ENCODE data around the gene EFNA4. TPM values are rescaled to one million over a fixed set of nuclear protein-coding genes. Genes with fewer than 3 reads are reported as not detected.
"Not testable (repeated sequence)": the region's sequence is repeated elsewhere in the genome, so short reads cannot be mapped to it uniquely, and the experiment has no call there.

The EFNA4 gene
- total RNA-seq, 2 experiments from 2014 or later: 7.9 to 8.1 TPM

GRCh38 chr1:155104605-155105534, 41.3 kb downstream of the EFNA4 start:
- no peaks in the 10 kb centered on the region for H3K36me3 Mint-ChIP-seq
- H3K4me1 Mint-ChIP-seq: no peaks in the 10 kb centered on the region
- POLR2A ChIA-PET: no interaction called here
- ATAC-seq (ENCODE audit: low read depth) (no peak), DNase-seq (no peak)
- H3K9me3 Mint-ChIP-seq: no peaks in the 10 kb centered on the region
- peaks cover 11% of the 10 kb centered on the region for H3K27me3 Mint-ChIP-seq
- no peak overlapping the region for H3K4me3 Mint-ChIP-seq
- no peak overlapping the region for H3K27ac Mint-ChIP-seq

- Mint-ChIP-seq H3K9me3 (no peaks in the 10 kb centered on the region), H3K4me3 (no peak overlapping the region), H3K27me3 (peaks cover 11% of the 10 kb centered on the region), H3K4me1 (no peaks in the 10 kb centered on the region), H3K27ac (no peak overlapping the region), H3K36me3 (no peaks in the 10 kb centered on the region)
- POLR2A ChIA-PET: no interaction called here
- DNase-seq: no peak
- no peak for ATAC-seq (ENCODE audit: low read depth)
Observed at GRCh38 chr1:155105604-155106011, 42.1 kb downstream of the EFNA4 start.

GRCh38 chr1:155106862-155107261, 43.3 kb downstream of the EFNA4 start:
- Mint-ChIP-seq H3K9me3 (no peaks in the 10 kb centered on the region), H3K4me1 (no peaks in the 10 kb centered on the region), H3K36me3 (no peaks in the 10 kb centered on the region), H3K4me3 (no peak overlapping the region), H3K27ac (no peak overlapping the region), H3K27me3 (peaks cover 13% of the 10 kb centered on the region)
- POLR2A ChIA-PET: no interaction called here
- DNase-seq: no peak
- ATAC-seq (ENCODE audit: low read depth): no peak

DNA sequence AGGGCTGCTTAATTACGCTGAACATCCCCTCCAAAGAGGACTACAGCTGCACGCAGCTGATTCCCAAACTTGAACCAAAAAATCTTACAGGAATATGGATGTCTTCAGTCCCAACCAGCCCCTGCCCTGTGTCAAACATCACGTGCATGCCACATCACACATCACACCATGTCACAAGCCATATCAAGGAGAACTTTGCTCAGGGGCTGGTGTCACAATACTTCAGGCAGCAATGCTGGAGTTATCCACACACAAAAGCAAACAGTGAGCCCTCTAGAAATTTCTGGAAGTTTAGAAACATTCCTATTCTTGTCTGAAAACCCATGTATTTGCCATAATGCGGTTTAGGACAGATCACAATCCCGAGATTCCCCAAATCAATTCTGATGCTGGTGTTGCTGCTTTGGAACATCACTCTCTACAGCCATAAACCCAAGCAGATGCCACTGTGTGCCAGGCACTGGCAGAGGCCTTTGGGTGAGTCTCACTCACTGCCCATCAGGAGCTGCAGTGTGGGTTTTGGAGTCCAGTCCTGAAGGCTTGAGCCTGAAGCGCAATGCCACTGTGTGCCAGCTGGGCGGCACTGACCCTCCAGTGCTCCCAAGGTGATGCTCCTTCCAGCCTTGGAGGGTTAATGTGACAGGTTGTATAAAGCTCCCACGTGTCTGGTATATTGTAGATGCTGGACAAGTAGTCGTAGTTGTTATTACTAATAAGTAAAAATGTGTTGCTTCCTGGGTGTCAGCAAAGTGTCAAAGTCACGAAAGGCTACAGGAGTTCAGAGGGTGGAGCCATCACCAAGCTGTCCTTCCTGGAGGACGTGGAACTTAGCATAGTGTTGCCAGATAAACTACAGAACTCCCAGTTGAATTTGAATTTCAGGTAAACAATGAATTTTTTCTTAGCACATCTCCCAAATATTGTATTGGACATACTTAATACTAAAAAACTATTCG, 44.0 kb downstream of the EFNA4 start:
- DNase-seq (no peak), ATAC-seq (ENCODE audit: low read depth) (no peak)
- no peaks in the 10 kb centered on the region for H3K36me3 Mint-ChIP-seq
- no peaks in the 10 kb centered on the region for H3K4me1 Mint-ChIP-seq
- POLR2A ChIA-PET: no interaction called here
- peaks cover 13% of the 10 kb centered on the region for H3K27me3 Mint-ChIP-seq
- H3K4me3 Mint-ChIP-seq: no peak overlapping the region
- no peaks in the 10 kb centered on the region for H3K9me3 Mint-ChIP-seq
- no peak overlapping the region for H3K27ac Mint-ChIP-seq

DNA sequence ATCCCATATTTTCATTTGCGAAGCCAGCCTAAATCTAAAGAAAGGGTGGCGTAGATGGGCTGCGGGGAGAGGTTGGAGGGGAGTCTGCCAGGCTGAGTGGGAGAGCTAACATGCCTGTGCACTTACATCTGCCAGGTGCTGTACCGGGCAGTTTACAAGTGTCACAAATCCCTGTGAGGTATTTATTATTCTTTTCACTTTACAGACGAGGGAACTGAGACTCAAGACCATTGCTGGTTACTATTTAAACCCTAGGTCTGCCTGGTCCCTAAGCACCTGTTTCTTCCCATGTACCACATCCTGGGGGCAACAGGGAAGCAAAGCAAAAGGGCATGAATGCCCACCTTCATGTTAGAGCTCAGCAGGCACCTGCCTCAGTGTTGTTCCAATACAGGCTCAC, 44.8 kb downstream of the EFNA4 start:
- DNase-seq: no peak
- Mint-ChIP-seq H3K4me1 (no peaks in the 10 kb centered on the region), H3K9me3 (no peaks in the 10 kb centered on the region), H3K27ac (no peak overlapping the region), H3K4me3 (no peak overlapping the region), H3K36me3 (no peaks in the 10 kb centered on the region), H3K27me3 (peaks cover 13% of the 10 kb centered on the region)
- no peak for ATAC-seq (ENCODE audit: low read depth)
- POLR2A ChIA-PET: no interaction called here

DNA sequence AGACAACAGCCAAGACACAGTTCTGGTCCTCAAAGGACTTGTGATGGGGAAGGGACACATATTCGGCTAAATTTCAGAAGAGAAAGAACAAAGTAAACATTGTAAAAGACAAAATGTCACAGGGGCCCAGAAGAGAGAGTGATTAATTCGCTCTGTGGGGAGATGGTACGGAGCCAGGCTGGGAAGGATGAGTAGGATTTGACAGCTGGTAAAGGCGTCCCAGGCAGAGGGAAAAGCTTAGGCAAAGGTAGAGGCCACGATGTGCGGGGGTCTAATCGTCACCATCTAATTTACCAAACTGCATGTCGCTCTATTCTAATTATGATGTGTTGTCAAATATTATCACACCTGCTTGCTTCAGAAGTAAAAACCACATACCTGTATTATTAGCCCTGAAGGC, 46.8 kb downstream of the EFNA4 start:
- Mint-ChIP-seq H3K4me1 (no peaks in the 10 kb centered on the region), H3K27ac (peak overlapping the region; percentile 5), H3K36me3 (no peaks in the 10 kb centered on the region), H3K9me3 (no peaks in the 10 kb centered on the region), H3K4me3 (no peak overlapping the region), H3K27me3 (peaks cover 9% of the 10 kb centered on the region)
- POLR2A ChIA-PET: no interaction called here
- DNase-seq: no peak
- ATAC-seq (ENCODE audit: low read depth): no peak

DNA sequence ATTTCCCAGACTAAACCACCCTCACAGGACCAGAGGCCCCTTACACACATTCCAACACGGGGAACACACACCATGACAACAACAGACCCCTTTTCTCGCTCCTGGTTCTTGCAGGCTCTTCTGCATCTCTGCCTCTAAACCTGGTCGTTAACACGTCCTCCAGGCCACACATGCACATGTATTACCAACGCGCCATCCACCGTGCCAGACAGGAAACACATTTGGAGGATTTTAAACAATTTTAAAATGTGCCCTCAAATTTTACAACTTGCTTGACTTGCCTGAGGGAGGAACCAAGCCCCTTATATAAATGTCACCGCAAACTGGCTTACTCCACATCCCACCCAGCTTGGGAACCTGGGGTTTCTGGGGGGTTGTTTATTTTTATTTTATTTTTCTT, 47.3 kb downstream of the EFNA4 start:
- Mint-ChIP-seq H3K4me1 (no peaks in the 10 kb centered on the region), H3K9me3 (no peaks in the 10 kb centered on the region), H3K27me3 (peaks cover 5% of the 10 kb centered on the region), H3K4me3 (no peak overlapping the region), H3K36me3 (no peaks in the 10 kb centered on the region), H3K27ac (no peak overlapping the region)
- ATAC-seq (ENCODE audit: low read depth) (no peak), DNase-seq (no peak)
- POLR2A ChIA-PET: no interaction called here

GRCh38 chr1:155113450-155113980, 50.0 kb downstream of the EFNA4 start:
- no peaks in the 10 kb centered on the region for H3K36me3 Mint-ChIP-seq
- no peaks in the 10 kb centered on the region for H3K9me3 Mint-ChIP-seq
- no peak overlapping the region for H3K4me3 Mint-ChIP-seq
- H3K27ac Mint-ChIP-seq: no peak overlapping the region
- no peak for DNase-seq
- peaks cover 6% of the 10 kb centered on the region for H3K27me3 Mint-ChIP-seq
- ATAC-seq (ENCODE audit: low read depth): no peak
- POLR2A ChIA-PET: no interaction called here
- no peaks in the 10 kb centered on the region for H3K4me1 Mint-ChIP-seq

DNA sequence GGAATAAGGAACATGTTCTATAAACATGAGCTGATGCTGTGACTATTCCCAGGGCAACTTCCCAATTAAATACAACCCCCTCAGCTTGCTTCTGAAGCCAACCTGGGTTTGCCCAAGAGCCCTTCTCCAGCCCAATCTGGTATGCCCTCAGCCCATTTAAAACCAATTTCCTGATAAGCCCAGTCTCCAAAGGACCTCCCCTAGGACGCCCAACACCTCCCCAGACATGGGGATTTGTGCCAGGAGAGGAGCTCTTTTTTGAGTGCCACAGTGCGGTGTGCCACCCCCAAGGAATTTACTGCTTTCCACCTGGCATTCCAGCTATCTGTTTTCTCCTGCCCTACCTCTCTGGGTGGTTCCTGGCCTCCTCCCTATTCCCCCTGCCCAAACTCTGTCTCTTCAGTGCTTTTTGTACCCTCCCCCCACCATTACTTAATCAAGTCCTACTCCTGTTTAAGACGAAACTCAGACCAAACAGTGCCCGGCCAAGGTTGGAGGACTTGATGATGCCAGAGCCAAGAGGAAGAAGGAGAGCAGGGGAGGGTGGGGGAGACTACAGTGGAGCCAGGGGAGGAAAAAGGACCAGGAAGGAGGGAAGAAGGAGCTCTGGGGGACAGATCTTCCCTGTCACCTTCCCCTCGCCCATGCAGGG, 52.7 kb downstream of the EFNA4 start:
- H3K27ac Mint-ChIP-seq: no peak overlapping the region
- H3K36me3 Mint-ChIP-seq: no peaks in the 10 kb centered on the region
- DNase-seq (no peak), ATAC-seq (ENCODE audit: low read depth) (no peak)
- no peaks in the 10 kb centered on the region for H3K4me1 Mint-ChIP-seq
- no peak overlapping the region for H3K4me3 Mint-ChIP-seq
- H3K27me3 Mint-ChIP-seq: peaks cover 18% of the 10 kb centered on the region
- H3K9me3 Mint-ChIP-seq: no peaks in the 10 kb centered on the region
- POLR2A ChIA-PET: no interaction called here

GRCh38 chr1:155117610-155118009, 54.1 kb downstream of the EFNA4 start:
- POLR2A ChIA-PET: interaction anchor here (0.6 to 0.7 kb wide), 2 partner anchors 13 to 55 kb away, joined by 3 to 5 read pairs; partner anchors contain the start of gene KRTCAP2
- H3K36me3 Mint-ChIP-seq: no peaks in the 10 kb centered on the region
- H3K27ac Mint-ChIP-seq: no peak overlapping the region
- peaks cover 18% of the 10 kb centered on the region for H3K27me3 Mint-ChIP-seq
- no peak for DNase-seq
- ATAC-seq (ENCODE audit: low read depth): no peak
- no peaks in the 10 kb centered on the region for H3K9me3 Mint-ChIP-seq
- H3K4me1 Mint-ChIP-seq: no peaks in the 10 kb centered on the region
- H3K4me3 Mint-ChIP-seq: no peak overlapping the region

GRCh38 chr1:155118090-155118489, 54.5 kb downstream of the EFNA4 start:
- not testable (repeated sequence) for H3K27ac Mint-ChIP-seq; H3K36me3 Mint-ChIP-seq; H3K4me1 Mint-ChIP-seq; DNase-seq; ATAC-seq (ENCODE audit: low read depth); H3K4me3 Mint-ChIP-seq; H3K9me3 Mint-ChIP-seq
- peaks cover 20% of the 10 kb centered on the region for H3K27me3 Mint-ChIP-seq
- POLR2A ChIA-PET: interaction anchor here (0.6 kb wide), 1 partner anchor 13 kb away, joined by 5 read pairs; no protein-coding TSS in a partner anchor
